Measurements from ENCODE around the gene SFT2D2. TPM values are rescaled to one million over a fixed set of nuclear protein-coding genes. Genes with fewer than 3 reads are reported as not detected.

SFT2D2 gene
- total RNA-seq, 1 experiment from 2014 or later: 32.1 TPM

DNA sequence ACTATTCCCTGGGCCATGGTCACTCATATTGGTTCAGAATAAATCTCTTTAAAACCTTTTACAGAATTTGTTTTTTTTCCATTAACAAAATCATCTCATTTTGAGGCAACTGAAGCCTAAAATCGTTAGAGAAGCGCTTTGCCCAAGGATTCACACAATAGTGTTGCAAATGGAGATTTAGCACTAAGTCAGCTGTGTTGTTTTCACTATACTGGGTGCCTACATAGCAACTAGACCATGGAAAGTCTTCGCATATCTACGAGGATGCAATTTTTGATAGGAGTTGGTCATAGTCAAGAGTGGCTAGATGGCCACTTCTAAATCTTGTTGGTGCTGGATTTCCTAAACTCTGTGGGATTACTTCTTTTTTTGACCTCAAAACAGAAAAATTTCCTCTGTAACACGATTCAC, 47.6 kb upstream of the SFT2D2 start:
- no peak overlapping the region for H3K4ac ChIP-seq (ENCODE audit: low read depth, low read length)
- TF ChIP-seq, protein P1, sequence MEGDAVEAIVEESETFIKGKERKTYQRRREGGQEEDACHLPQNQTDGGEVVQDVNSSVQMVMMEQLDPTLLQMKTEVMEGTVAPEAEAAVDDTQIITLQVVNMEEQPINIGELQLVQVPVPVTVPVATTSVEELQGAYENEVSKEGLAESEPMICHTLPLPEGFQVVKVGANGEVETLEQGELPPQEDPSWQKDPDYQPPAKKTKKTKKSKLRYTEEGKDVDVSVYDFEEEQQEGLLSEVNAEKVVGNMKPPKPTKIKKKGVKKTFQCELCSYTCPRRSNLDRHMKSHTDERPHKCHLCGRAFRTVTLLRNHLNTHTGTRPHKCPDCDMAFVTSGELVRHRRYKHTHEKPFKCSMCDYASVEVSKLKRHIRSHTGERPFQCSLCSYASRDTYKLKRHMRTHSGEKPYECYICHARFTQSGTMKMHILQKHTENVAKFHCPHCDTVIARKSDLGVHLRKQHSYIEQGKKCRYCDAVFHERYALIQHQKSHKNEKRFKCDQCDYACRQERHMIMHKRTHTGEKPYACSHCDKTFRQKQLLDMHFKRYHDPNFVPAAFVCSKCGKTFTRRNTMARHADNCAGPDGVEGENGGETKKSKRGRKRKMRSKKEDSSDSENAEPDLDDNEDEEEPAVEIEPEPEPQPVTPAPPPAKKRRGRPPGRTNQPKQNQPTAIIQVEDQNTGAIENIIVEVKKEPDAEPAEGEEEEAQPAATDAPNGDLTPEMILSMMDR (conservative IDR thresholded peaks at IDR 0.05): no peak
- no peak overlapping the region for H4K91ac ChIP-seq (ENCODE audit: insufficient read length, low read depth, low read length)
- H4K20me1 ChIP-seq (ENCODE audit: control insufficient read depth, insufficient read depth, insufficient read length): no peaks in the 10 kb centered on the region
- no peaks in the 10 kb centered on the region for H3K79me2 ChIP-seq (ENCODE audit: insufficient read depth, low read length)
- no peak overlapping the region for H2AK5ac ChIP-seq (ENCODE audit: insufficient read length, low read length)
- no peak overlapping the region for H3K18ac ChIP-seq (ENCODE audit: insufficient read length, low read depth, low read length)
- no peaks in the 10 kb centered on the region; the same call in 1 of the 2 replicates for H3K27me3 Mint-ChIP-seq (ENCODE audit: low read depth)
- no peak overlapping the region for H2BK15ac ChIP-seq (ENCODE audit: low read depth, low read length)
- H3T11ph ChIP-seq (ENCODE audit: low read length): no peak overlapping the region
- no peaks in the 10 kb centered on the region for H3K36me3 Mint-ChIP-seq (ENCODE audit: insufficient read depth in 1 of 3, low read depth in 3 of 3)
- no peak overlapping the region for H3K27ac Mint-ChIP-seq
- H3K4me1 ChIP-seq (ENCODE audit: insufficient read depth, low read length): 0 out of 2 replicates have a peak, but pooled peaks cover 2% of the 10 kb centered on the region
- H3K27me3 ChIP-seq (ENCODE audit: insufficient read depth, low read length): no peaks in the 10 kb centered on the region
- peaks cover 0 to 3% of the 10 kb centered on the region in 2 experiments; a peak in 1 of 5 replicates for H3K9me3 Mint-ChIP-seq
- peak overlapping the region; percentile 14 for H3K27ac ChIP-seq (ENCODE audit: insufficient read length, low read depth, low read length)
- H2BK5ac ChIP-seq (ENCODE audit: insufficient read length, low read length): no peak overlapping the region
- no peak overlapping the region for H4K8ac ChIP-seq (replicated peaks; ENCODE audit: insufficient read length, low read depth, low read length)
- no peaks in the 10 kb centered on the region for H3K9me3 ChIP-seq (ENCODE audit: control insufficient read depth, low read depth, low read length)
- H3K56ac ChIP-seq (ENCODE audit: insufficient read length, low read depth, low read length): no peak overlapping the region
- H2AFZ ChIP-seq (ENCODE audit: low read length): peak overlapping the region; percentile 0
- no peak overlapping the region for H3K23ac ChIP-seq (ENCODE audit: insufficient read length, low read depth, low read length)
- no peak overlapping the region for H2BK12ac ChIP-seq (ENCODE audit: insufficient read length, low read depth, low read length)
- DNase-seq: no peak
- H3K4me2 ChIP-seq (ENCODE audit: insufficient read depth, insufficient read length, low read length): peak overlapping the region; percentile 80
- peak overlapping the region; percentile 2 for H4K5ac ChIP-seq (ENCODE audit: insufficient read length, low read depth, low read length)
- no peak overlapping the region for H2BK120ac ChIP-seq (ENCODE audit: low read depth, low read length, poor library complexity, severe bottlenecking)
- peaks cover 6% of the 10 kb centered on the region for H3K23me2 ChIP-seq (ENCODE audit: insufficient read length, low read depth, low read length, poor library complexity, severe bottlenecking)
- H3K79me1 ChIP-seq (ENCODE audit: insufficient read depth, low read depth, low read length, poor library complexity, severe bottlenecking): no peaks in the 10 kb centered on the region
- H3K4me3 Mint-ChIP-seq: no peak overlapping the region
- no peaks in the 10 kb centered on the region; a peak in 1 of 4 replicates for H3K4me1 Mint-ChIP-seq
- no peak overlapping the region for H2BK20ac ChIP-seq (ENCODE audit: low read depth, low read length, poor library complexity, severe bottlenecking)
- WGBS (ENCODE audit: extremely low coverage, insufficient read length, low lambda C conversion rate): no CpG with 5 or more reads among the region's 5 CpGs
- H3K9ac ChIP-seq (ENCODE audit: extremely low read depth, insufficient read length, low read length): no peak overlapping the region
- H3K14ac ChIP-seq (ENCODE audit: insufficient read depth, low read length): no peak overlapping the region

Measured in H9 (cell line).